ENCODE measurements around the gene PAPPA2.

PAPPA2 gene

GRCh38 chr1:176893625-176894352 lies 430.8 kb downstream of the PAPPA2 start:
- H3K4me3 ChIP-seq (ENCODE audit: low read depth, low read length), result no peak overlapping the region
- no peak for DNase-seq (ENCODE audit: low read depth)
- TF ChIP-seq, protein P1, sequence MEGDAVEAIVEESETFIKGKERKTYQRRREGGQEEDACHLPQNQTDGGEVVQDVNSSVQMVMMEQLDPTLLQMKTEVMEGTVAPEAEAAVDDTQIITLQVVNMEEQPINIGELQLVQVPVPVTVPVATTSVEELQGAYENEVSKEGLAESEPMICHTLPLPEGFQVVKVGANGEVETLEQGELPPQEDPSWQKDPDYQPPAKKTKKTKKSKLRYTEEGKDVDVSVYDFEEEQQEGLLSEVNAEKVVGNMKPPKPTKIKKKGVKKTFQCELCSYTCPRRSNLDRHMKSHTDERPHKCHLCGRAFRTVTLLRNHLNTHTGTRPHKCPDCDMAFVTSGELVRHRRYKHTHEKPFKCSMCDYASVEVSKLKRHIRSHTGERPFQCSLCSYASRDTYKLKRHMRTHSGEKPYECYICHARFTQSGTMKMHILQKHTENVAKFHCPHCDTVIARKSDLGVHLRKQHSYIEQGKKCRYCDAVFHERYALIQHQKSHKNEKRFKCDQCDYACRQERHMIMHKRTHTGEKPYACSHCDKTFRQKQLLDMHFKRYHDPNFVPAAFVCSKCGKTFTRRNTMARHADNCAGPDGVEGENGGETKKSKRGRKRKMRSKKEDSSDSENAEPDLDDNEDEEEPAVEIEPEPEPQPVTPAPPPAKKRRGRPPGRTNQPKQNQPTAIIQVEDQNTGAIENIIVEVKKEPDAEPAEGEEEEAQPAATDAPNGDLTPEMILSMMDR (conservative IDR thresholded peaks at IDR 0.05; ENCODE audit: low read depth, low read length), result no peak

DNA sequence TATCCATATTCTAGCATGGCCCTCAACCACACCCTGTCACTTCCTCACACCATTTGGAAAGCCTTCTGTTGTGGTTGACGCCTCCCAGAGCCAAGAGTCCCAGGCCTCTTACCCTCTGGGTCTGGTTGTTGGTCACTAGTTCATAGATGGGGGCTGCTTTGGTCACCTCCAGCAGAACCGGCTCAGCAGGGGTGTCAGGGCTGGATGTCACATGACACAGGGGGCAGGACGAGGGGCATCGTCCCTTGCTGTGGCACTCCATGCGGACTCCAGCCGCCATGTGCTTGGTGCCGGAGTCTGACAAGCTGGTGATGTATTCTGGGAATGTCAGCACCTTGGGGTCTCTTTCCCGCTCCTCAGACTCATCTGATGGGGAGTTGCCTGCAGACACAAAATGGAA lies 431.5 kb downstream of the PAPPA2 start:
- TF ChIP-seq, protein P1 (conservative IDR thresholded peaks at IDR 0.05; ENCODE audit: low read depth, low read length), result no peak
- no peak overlapping the region for H3K4me3 ChIP-seq (ENCODE audit: low read depth, low read length)
- no peak for DNase-seq (ENCODE audit: low read depth)
